ENCODE data around the gene WNT3A.

WNT3A gene

GRCh38 chr1:227999056-227999930 lies 7.5 kb upstream of the WNT3A start:
- in situ Hi-C loops (cut with MboI; ENCODE audit: low sequenced_read_pairs) = no loop called here

GRCh38 chr1:228000416-228000815 lies 6.4 kb upstream of the WNT3A start:
- in situ Hi-C loops (cut with MboI; ENCODE audit: low sequenced_read_pairs) = no loop called here

GRCh38 chr1:228000836-228001563 lies 5.8 kb upstream of the WNT3A start:
- in situ Hi-C loops (cut with MboI; ENCODE audit: low sequenced_read_pairs) = no loop called here

- in situ Hi-C loops (cut with MboI; ENCODE audit: low sequenced_read_pairs) = no loop called here
These were observed 4.9 kb upstream of the WNT3A start for GRCh38 chr1:228001738-228002535.

GRCh38 chr1:228002792-228003191 lies 4.0 kb upstream of the WNT3A start:
- in situ Hi-C loops (cut with MboI; ENCODE audit: low sequenced_read_pairs) = no loop called here

GRCh38 chr1:228003461-228004330 lies 3.1 kb upstream of the WNT3A start:
- in situ Hi-C loops (cut with MboI; ENCODE audit: low sequenced_read_pairs) = no loop called here

GRCh38 chr1:228004331-228004855 lies 2.4 kb upstream of the WNT3A start:
- in situ Hi-C loops (cut with MboI; ENCODE audit: low sequenced_read_pairs) = no loop called here

GRCh38 chr1:228004856-228005462 lies 1.8 kb upstream of the WNT3A start:
- in situ Hi-C loops (cut with MboI; ENCODE audit: low sequenced_read_pairs) = no loop called here

GRCh38 chr1:228005511-228006033 lies 1.2 kb upstream of the WNT3A start:
- in situ Hi-C loops (cut with MboI; ENCODE audit: low sequenced_read_pairs) = no loop called here

- in situ Hi-C loops (cut with MboI; ENCODE audit: low sequenced_read_pairs) = no loop called here
These were observed 588 bp upstream of the WNT3A start for GRCh38 chr1:228006034-228006785.

- in situ Hi-C loops (cut with MboI; ENCODE audit: low sequenced_read_pairs) = no loop called here
These were observed 427 bp downstream of the WNT3A start for GRCh38 chr1:228007049-228007800.

- in situ Hi-C loops (cut with MboI; ENCODE audit: low sequenced_read_pairs) = no loop called here
These were observed 1.1 kb downstream of the WNT3A start for GRCh38 chr1:228007801-228008341.

GRCh38 chr1:228008391-228009115 lies 1.8 kb downstream of the WNT3A start:
- in situ Hi-C loops (cut with MboI; ENCODE audit: low sequenced_read_pairs) = no loop called here

GRCh38 chr1:228009116-228009827 lies 2.5 kb downstream of the WNT3A start:
- in situ Hi-C loops (cut with MboI; ENCODE audit: low sequenced_read_pairs) = no loop called here

GRCh38 chr1:228009828-228010775 lies 3.3 kb downstream of the WNT3A start:
- in situ Hi-C loops (cut with MboI; ENCODE audit: low sequenced_read_pairs) = no loop called here
